GM21619 (cell line): ENCODE measurements around the gene FADD.
"Not testable (repeated sequence)": the region's sequence is repeated elsewhere in the genome, so short reads cannot be mapped to it uniquely, and the experiment has no call there.

Experiments used
- ATAC-seq: cut with Tn5 transposase; IDR thresholded peaks from one replicate; pipeline ENCODE4 v1.9.1; 2021; ENCODE audit not compliant: unreplicated experiment

The FADD gene

DNA sequence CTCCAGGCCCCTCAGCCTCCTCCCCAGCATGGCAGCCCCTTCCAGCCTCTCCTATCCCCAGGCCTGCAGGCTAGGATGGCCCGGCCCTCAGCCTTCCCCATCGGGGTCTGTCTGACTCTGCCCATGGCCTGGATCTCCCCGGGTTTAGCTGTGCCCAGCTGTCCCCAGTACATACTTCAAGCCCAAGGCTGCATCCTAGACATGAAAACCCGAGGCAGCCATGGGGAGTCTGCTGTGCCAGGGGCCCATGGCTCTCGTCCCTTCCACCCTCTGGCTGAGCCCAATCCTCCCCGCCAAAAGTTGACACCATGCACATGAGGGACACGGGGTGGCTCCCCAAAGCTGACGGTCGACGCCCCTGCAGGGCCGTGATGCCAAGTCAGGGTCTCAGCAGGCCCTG lies 22.2 kb upstream of the FADD start:
- ATAC-seq, result no peak

DNA sequence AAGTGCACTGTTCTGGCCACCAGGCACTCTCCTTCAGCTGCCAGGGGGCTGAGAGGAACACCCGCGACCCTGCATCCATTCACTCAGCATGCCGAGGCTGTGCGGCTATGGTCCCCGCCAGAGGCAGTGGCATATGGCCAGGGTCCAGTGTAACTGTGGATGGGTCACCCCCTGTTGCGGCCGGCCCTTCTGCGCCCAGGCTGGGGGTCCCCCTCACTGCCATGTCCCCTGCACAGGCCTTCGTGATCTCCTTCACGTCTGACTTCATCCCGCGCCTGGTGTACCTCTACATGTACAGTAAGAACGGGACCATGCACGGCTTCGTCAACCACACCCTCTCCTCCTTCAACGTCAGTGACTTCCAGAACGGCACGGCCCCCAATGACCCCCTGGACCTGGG lies 20.8 kb upstream of the FADD start:
- ATAC-seq, result no peak

DNA sequence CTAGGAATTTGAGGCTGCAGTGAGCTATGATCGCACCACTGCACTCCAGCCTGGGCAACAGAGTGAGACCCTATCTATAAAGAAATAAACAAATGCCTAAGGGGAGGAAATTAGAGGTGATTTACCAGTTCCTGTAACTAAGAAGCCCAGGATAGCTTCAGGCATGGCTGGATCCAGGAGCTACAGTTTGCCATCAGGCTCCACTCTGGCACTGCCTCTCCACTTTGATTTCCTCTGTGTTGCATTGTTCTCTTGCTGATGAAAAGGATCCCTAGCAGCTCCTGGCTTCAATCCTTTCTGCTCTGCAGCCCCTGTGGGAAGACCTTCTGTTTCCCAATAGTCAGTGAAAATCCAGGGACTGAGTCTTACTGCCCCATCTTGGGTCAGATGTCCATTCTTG lies 20.1 kb upstream of the FADD start:
- ATAC-seq, result no peak

DNA sequence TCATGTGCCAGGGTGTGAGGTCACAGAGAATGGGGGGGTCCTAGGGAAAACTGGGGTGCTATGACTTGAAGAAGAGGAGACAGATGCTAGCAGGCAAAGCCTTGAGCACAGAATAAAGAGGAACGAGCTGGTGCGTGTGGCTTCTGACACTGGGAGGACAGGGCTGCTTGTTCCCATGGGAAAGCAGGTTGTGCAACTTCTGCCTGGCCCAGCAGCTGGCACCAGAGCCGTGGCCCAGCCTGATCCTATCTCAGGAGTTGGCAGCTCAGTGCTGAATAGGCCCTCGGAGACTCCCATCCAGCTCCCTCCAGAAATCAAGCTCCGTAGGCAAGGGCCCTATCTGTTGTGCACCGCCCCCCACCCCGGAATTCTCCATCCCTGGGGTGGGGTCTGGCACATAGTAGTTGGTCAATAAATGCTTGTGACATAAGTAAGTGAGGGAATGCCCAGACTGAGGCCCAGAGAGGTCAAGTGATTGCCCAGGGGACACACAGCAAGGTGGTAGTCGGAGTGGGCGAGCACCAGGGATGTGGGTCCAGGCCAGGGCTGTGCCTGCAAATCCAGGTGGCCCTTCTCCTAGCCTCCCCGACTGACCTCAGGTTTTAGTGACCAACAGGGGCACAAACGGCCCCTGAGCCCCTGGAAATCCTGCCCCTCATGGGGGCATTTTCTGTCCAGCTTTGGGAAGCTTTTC lies 19.5 kb upstream of the FADD start:
- no peak for ATAC-seq

DNA sequence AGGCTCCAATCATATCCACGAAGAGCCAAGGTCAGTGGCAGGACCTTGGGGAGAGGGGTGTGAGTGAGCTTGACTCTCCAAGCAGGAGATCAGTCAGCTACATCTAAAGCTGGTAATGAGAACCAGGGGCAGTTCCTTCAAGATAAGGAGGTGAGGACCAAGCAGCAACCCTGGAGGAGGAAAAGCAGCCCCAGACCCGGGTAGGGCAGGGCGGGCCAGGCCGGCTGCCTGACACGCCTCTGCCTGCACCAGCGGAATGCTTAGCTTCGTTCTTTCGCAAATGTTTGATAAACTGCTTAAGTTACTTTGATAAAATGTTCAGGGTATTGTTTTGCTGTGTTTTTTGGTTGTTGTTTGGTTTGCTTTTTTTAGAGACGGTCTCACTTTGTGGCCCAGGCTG lies 18.7 kb upstream of the FADD start:
- no peak for ATAC-seq

DNA sequence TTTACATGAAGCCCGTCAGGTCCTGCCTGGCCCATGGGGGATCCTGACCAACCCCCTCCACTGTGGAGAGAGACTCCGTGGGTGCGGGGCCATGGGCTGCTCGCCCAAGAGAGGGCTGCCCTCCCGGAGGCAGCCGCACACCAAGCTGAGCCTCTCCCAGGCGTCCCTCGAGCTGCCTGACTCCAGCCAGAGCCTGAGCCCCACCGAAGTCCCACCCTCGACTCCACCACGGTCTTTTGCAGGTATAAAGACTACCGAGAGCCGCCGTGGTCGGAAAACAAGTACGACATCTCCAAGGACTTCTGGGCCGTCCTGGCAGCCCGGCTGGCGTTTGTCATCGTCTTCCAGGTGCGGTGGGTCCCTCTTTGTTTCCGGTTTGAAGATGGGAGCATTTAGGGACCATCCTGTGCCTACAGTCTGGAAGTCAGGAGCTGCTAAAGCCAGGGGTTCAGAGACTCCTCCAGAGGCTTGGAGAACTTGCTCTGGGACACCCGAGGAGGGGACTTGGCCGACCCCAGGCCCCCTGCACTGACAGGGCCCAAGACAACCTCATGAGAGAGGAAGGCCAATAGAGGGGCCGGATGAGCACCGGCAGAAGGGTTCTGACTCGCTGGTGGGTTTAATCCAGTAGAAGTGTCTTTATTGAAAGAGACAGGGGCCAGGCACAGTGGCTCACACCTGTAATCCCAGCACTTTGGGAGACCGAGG lies 17.6 kb upstream of the FADD start:
- ATAC-seq, result no peak

DNA sequence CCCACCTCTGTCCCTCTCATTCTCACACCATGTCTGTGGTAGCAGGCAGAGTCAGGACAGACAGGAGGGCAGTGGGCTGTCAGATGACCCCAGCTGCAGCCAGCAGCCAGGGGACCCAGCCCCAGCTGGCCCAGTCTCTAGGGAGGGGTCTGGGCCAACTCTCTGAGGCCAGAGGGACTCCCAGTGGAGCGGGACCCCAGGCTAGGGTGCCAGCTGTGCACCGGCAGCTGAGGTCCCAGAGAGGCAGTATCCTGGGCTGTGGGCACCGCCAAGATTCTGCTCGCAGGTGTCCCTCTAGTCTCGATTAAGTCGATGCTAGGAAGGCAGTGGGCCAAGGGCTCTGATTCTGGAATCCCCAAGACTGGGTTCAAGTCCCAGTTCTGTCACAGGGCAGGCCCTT lies 16.7 kb upstream of the FADD start:
- no peak for ATAC-seq

DNA sequence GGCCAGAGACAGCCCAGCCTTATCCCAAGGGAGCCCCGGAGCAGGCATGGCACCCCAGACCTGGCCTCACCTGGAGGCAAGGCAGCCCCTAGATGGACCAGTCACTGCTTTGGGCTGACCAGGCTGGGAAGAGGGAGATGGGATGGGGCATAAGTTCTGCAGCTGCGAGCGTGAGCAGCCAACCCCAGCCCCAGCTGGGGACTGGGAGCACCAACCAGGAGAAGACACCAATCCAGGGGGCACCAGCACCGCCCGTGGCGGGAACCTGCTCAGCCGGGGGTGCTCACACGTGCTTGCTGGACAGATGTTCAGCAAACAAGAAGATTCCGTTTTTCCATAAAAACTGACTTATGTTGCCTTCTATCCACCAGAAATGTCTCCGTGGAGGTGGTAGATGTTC lies 16.2 kb upstream of the FADD start:
- ATAC-seq, result no peak

DNA sequence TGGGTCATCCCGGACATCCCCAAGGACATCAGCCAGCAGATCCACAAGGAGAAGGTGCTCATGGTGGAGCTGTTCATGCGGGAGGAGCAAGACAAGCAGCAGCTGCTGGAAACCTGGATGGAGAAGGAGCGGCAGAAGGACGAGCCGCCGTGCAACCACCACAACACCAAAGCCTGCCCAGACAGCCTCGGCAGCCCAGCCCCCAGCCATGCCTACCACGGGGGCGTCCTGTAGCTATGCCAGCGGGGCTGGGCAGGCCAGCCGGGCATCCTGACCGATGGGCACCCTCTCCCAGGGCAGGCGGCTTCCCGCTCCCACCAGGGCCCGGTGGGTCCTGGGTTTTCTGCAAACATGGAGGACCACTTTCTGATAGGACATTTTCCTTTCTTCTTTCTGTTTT lies 15.3 kb upstream of the FADD start:
- ATAC-seq, result no peak

DNA sequence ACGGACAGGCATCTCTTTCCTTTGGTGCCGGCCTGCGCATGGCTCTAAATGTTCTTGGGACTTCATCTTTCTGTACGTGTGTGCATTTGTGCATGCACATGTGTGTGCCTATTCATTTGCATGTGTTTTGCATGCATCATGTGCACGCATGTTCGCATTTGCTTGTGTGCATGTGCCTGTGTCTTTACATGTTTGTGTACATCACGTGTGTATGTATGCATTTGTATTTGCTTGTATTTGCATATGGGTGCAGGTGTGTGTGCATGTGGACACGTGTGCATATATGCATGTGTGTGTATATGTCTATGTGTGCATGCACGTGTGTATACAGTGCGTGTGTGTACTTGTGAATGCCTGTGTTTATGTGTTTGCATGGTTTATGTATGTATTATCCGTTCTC lies 13.5 kb upstream of the FADD start:
- ATAC-seq, result no peak

DNA sequence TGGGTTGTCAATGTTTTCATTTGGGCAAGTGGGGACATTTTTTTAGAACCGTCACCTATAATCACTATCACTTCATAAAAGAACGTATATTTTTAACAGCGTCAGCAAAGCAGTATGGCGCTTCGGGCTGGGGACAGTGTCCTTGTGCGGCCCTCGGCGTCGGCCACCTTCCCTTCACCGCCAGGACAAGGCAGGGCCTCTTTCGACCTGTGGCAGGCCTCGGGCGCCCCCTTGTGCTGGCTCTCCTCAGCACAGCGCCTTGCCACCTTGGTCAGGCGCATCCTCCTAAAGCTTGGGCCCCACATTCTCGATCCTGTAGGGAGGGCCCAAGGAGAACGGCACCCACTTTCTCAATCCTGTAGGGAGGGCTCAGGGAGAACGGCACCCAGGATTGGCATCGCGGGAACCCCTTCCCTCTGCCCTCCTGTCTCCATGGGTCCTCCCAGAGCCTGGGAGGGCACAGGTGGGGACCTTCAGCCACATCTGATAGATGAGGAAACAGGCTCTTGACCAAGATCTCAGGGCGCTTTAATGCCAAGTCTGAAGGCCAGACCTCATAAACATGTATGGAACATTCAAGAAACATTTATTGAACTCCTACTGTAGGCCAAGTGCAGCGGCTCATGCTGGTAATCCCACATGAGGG lies 11.5 kb upstream of the FADD start:
- no peak for ATAC-seq

DNA sequence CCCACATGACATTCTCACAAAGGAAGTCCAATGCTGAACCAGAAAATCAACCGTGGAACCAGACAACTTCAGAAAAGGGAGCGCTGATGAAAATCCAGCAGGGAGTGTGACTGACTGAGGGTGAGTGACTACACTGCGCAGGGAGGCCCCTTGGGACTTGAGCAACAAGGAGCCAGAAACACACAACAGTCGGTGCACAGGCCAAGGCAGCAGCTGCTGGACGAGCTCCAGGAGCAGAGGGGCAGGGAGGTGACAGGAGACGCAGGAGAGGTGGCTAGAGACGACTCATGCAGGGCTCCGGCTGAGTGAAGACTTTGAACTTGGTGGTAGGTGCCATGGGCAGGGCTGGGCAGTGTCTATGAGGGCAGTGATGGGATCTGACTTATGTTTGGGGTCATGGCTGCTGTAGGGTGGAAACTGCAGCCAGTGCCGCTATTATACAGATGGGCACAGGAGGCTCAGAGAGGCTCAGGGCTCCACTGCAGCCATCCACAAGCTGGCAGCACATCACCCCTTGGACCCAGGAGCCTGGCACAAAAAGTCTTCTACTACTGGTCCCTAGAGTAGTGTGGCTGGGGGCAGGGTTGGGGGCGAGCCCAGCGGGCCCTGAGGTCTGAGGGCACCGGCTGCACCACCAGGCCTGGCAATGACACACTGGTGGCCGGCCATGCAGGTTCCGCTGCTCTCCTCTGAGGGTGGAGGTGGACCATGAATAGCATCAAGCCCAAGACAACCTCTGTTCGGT lies 10.3 kb upstream of the FADD start:
- ATAC-seq, result no peak

DNA sequence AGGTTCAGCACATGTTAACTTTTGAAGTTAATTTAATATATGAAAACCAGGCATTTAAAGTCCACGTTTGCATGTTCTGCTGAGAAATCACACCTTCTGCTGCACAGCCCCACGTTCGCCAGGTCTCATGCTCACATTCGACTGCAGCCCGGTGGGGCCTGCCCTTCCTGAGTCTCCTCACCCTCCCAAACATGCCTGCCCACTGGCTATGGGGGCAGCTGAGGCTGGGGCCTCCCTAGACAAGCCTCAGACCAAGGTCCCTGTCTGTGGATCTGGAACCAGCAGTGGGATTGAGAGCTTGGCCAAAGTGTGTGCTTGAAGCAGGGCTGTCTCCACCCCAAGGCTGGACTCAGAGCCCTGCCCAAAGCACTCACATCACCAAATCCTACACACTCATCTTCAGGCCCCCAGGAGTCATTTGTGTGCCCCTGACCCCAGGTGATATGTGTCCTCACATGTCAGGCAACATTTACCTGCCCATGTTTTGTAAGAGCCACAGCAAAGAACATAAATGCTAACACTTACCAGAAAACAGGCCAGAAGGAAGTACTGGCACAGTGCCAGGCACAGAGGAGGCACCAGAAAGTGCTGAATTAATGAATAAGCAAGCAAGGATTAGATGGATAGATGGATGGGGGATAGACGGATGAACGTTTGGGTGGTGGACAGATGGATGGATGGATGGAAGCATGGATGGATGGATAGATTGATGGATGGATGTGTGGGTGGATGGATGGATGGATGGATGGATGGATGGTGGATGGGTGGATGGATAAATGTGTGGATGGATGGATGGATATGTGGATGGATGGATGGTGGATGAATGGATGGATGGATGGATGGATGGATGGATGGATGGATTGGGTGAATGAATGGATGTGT lies 9.4 kb upstream of the FADD start:
- ATAC-seq, result no peak

DNA sequence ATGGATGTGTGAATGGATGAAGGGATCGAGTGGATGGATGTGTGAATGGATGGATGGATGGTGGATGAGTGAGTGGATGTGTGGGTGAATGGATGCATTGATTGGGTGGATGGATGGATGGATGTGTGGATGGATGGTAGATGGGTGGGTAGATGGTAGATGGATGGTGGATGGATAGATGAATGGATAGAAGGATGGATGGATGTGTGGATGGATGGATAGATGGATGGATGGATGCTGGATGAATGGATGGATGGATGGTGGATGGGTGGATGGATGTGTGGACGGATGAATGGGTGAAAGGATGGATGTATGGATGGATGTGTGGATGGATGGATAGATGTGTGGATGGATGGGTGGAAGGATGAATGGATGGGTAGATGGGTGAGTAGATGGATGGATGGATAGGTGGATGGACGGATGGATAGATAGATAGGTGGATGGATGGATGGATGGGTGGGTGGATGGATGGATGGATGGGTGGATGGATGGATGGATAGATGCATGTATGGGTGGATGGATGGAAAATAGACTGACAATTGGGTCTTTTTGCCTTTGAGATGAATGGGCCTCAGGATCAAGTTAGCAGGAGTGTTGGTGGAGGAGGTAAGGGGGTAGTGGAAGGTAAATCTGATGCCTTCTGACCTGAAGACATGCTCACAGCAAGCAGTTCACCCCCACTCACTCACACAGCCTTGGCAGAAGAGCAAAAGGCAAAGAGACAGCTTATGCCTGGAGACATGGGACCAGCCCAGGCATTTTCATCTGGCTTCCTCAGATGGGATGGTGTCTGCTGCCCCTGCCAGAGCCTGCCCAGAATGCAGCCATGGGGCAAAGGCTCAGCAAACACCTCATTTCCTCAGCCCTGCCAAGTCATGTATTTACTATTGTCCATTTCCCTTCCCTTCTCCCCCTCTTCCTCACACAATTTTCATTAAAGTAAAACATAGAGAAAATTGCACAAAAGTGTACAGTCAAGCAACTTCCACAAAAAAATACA lies 8.0 kb upstream of the FADD start:
- no peak for ATAC-seq

DNA sequence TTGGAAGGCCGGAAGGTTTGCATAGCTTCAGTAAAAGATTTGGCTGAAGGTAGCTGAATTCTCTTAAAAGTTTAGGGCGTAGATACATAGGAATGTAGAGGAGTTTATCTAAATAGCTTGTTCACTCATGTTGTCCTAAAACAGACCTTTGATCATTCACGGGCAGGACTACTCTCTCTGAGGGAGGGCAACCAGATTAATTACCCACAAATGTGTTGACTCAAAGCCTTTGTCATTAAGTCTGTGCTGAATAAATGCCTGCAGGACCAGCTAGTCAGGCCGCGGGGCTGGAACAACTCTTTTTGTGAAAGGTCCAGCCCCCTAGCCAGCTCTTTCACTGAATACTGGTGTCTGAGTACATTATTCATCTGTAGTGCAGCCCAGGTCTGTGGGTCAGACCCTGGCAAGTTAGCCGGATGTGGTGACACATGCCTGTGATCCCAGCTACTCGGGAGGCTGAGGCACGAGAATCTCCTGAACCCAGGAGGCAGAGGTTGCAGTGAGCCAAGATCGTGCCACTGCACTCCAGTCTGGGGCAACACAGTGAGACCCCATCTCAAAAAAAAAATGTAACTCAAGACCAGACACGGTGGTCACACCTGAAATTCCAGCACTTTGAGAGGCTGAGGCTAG lies 2.8 kb upstream of the FADD start:
- no peak for ATAC-seq

DNA sequence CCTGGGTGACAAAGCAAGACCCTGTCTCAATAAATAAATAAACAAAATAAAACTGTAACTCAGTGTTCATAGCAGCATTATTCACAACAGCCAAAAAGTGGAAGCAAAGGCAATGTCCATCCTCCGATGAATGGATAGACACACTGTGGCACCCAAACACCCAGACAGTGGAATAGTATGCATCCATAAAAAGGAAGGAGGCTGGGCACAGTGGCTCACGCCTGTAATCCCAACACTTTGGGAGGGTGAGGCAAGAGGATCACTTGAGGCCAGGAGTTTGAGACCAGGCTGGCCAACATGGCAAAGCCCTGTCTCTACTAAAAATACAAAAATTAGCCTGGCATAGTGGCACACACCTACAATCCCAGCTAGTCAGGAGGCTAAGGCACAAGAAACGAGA lies 2.0 kb upstream of the FADD start:
- not testable (repeated sequence) for ATAC-seq

DNA sequence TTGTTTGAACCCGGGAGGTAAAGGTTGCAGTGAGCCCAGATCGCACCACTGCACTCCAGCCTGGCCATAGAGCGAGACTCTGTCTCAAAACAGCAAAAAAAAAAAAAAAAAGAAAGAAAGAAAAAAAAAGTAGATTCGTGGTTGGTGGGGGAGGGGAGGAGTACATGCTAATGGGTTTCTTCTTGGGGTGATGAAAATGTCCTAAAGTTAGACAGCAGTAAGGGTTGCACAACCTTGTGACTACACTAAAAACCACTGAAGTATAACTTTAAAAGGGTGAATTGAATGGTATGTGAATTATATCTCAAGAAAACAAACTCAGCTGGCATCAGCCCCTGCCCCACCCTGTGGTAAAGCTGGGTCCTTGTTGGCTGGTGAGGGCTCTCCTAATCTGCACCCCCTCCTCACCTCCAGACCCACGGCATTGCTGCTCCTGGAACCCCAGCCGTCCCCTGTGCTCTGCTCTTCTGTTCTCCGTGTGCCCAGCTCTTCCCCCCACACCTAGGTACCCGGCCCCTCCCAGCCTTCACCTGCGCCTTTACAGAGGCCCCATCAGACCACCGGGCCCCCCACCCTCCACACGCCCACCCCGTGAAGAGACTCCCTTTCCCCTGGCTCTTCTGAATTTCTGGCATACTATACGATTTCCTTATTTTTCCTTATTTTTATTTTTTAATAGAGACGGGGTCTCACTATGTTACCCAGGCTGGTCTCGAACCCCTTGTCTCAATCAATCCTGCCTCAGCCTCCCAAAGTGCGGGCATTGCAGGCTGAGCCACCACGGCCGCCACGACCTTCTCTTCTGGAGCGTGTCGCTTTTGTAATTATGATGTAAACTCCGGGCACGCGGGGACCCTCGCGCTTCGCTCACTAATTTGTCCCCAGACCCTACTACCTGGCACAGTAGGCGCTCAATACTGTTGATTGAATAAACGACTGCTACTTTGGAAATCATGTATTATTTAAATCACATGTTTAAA lies 924 bp upstream of the FADD start:
- no peak for ATAC-seq
